Measurements from ENCODE around the gene NPAS3. TPM values are rescaled to one million over a fixed set of nuclear protein-coding genes. Genes with fewer than 3 reads are reported as not detected.

NPAS3 gene
- total and polyA plus RNA-seq, 2 of the 8 experiments (the other 6 are each of a cell fraction or from before 2014, with no cell fraction given): 0.11 to 0.60 TPM

- TF ChIP-seq TCF12 (IDR thresholded peaks at IDR 0.05; ENCODE audit: low read depth, low read length): no peak
- TF ChIP-seq MAX (IDR thresholded peaks at IDR 0.05): no peak
- TF ChIP-seq GABPA (IDR thresholded peaks at IDR 0.05; ENCODE audit: borderline replicate concordance, insufficient read depth, low read length): no peak
- no peak for TF ChIP-seq KDM4A (IDR thresholded peaks at IDR 0.05; ENCODE audit: low read depth, low read length, severe bottlenecking)
- TF ChIP-seq TEAD4 (IDR thresholded peaks at IDR 0.05; ENCODE audit: low read depth, low read length): no peak
- TF ChIP-seq RXRA (IDR thresholded peaks at IDR 0.05; ENCODE audit: insufficient read depth, low read depth, low read length): no peak
These were observed 553.8 kb downstream of the NPAS3 start (continued) for GRCh38 chr14:33492491-33492890.

All from H1 (cell line).